H1 (cell line): ENCODE measurements around the gene SPRR1A. TPM values are rescaled to one million over a fixed set of nuclear protein-coding genes. Genes with fewer than 3 reads are reported as not detected.

Experiments used
- BACH1 ChIP-seq: IDR thresholded peaks from 2 replicates; pipeline ENCODE4 v1.6.1; 2012; ENCODE audit warnings: low read length, improper control_type of control experiment
- CHD2 ChIP-seq: IDR thresholded peaks from 2 replicates; pipeline ENCODE4 v1.6.1; 2012; ENCODE audit warnings: low read length, improper control_type of control experiment
- PHF8 ChIP-seq: fragments of 200-600 bp; sonication (generic); conservative IDR thresholded peaks from 2 replicates; pipeline ENCODE4 v1.7.1; 2012; ENCODE audit warnings: low read depth, mild to moderate bottlenecking, inconsistent platforms, low read length, moderate library complexity
- SP4 ChIP-seq: IDR thresholded peaks from 2 replicates; pipeline ENCODE4 v1.6.1; 2012; ENCODE audit warnings: low read length, inconsistent platforms
- TEAD4 ChIP-seq: IDR thresholded peaks from 2 replicates; pipeline ENCODE4 v1.6.1; 2012; ENCODE audit warnings: low read depth, low read length, inconsistent platforms, mixed read lengths
- polyA plus RNA-seq, 7 experiments: library from polyadenylated mRNA; depleted of rRNA in 3 of 7; stranded (reverse) in 5 of 7; unstranded in 2 of 7; fragments of >200 nt in 5 of 7; fragments of 200-250 nt in 2 of 7; gene quantifications; 1 replicate in 5 of 7; 2 replicates in 1 of 7; 4 replicates in 1 of 7; pipeline versions ENCODE4 v1.2.1 to v1.2.3, GENCODE V29; 2011 to 2013; ENCODE audit warnings: missing spikeins in 2 of 7, mixed read lengths in 2 of 7
- total RNA-seq: library from RNA; stranded (reverse); fragmentation: NEBNext Ultra II Directional; extraction: Animal tissue kit (Norgen Biotek cat#: 25700); gene quantifications from 2 replicates; pipeline ENCODE4 v1.2.1, GENCODE V29; 2021

The SPRR1A gene
- total and polyA plus RNA-seq, 2 of the 8 experiments (the other 6 are each of a cell fraction or from before 2014, with no cell fraction given) = not detected

DNA sequence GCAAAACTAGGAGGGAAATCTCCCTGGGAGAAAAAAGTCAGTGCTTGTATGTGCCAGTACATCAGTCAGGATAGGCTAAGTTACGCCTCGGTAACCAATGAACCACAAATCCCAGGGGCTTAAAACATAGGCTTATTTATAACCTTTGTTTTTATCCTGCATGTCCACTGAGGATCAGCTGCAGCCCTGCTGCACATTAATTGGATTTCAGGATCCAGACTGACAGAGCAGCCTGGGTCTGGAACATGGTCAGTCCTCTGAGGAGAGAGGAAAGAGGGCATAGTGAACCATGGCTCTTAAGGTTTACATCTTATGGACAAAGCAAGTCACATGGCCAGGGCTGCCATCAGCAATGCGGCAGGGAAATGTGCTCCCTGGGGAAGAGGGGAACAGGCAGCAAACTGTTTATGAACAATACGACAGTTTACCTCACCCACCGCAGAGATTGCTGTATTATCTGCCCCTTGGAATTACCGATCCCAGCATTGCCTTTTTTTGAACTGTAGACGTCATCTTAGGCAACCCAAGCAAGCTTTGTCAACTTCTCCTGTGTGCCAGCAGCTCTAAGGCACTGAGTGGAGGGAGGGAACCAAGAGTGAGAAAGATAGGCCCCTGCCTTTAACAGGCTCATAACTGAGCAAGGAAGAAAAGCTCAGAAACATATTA, 22.5 kb upstream of the SPRR1A start (continued):
- TF ChIP-seq PHF8 (no peak), BACH1 (no peak), CHD2 (no peak), TEAD4 (no peak), SP4 (no peak)
